Astrocyte of the spinal cord (primary cell): ENCODE results near the gene ADAMTS2.

ENCODE experiments used
- DNase-seq: peaks from one replicate; pipeline ENCODE4 v3.0.0; 2011; ENCODE audit warnings: low read depth, low spot score
- H3K4me3 ChIP-seq: 2 replicates; pipeline ENCODE4 v1.5.1; 2011; ENCODE audit warnings: low read depth, mild to moderate bottlenecking, low read length, moderate library complexity
- CTCF ChIP-seq: IDR thresholded peaks from 2 replicates; pipeline ENCODE4 v1.5.1; 2012; ENCODE audit warnings: low read depth, mild to moderate bottlenecking, low read length, inconsistent platforms
- in situ Hi-C: cut with HindIII; loops from 2 replicates; pipeline ENCODE4 v1.10.0; 2017; ENCODE audit warnings: low sequenced_read_pairs

The ADAMTS2 gene

GRCh38 chr5:179228341-179229121 lies 116.7 kb downstream of the ADAMTS2 start:
- in situ Hi-C loops, result no loop called here
- H3K4me3 ChIP-seq, result no peak overlapping the region
- no peak for DNase-seq
- TF ChIP-seq CTCF, result no peak

DNA sequence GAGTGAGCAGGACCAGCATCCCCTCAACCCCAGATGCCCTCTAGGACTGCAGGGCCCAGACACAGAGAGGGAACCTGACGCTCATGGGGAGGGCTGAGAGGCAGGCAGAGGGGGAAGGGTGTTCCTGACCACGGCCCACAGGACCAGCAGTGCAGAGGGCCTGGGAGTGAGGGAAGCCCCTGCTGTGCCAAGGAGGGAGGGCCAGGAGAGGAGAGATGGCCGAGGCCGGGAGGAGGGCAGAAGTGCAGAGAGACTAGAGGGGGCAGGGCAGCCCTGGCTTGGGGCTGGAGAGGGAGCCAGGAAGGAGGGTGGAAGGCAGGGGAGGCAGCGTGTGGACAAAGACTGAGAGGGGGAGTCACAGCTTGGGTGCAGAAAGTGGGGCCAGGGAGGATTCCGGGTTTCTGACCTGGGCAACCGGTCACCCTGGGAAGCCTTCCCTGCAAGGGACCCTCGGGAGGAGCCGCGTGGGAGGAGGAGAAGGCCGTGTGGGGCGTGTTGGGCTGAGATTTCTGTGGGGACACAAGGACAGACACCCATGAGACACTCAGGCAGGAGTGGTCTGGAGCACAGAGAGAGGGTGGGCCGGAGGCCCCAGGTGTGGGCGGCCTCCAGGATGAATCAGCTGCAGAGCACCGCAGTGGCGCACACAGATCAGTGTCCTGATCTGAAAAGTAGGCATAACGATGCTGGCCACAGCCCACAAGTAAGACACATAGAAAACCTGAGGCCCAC lies 117.5 kb downstream of the ADAMTS2 start:
- H3K4me3 ChIP-seq, result no peak overlapping the region
- TF ChIP-seq CTCF, result no peak
- DNase-seq, result no peak
- in situ Hi-C loops, result no loop called here

GRCh38 chr5:179227229-179227579 lies 118.1 kb downstream of the ADAMTS2 start:
- no peak overlapping the region for H3K4me3 ChIP-seq
- DNase-seq, result no peak
- TF ChIP-seq CTCF, result no peak
- in situ Hi-C loops, result no loop called here

DNA sequence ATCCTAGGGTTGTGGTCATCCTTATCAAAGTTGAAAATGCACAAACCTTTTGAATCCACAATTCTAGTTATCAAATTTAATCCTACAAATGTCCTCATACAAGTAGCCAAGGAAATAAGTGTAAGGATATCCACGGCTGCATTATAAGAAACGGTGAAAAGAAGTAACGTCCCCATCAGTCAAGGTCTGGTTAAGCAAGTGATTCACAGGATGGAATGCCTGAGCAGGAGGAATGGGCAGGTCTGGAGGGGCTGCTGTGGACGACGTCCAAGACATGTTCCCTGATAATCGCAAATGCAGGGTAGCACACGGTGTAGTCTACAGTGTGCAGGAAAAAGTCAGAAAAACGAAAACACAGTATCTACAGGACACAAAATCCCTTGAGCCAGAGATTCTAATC lies 118.6 kb downstream of the ADAMTS2 start:
- DNase-seq, result no peak
- in situ Hi-C loops, result no loop called here
- no peak overlapping the region for H3K4me3 ChIP-seq
- TF ChIP-seq CTCF, result no peak

DNA sequence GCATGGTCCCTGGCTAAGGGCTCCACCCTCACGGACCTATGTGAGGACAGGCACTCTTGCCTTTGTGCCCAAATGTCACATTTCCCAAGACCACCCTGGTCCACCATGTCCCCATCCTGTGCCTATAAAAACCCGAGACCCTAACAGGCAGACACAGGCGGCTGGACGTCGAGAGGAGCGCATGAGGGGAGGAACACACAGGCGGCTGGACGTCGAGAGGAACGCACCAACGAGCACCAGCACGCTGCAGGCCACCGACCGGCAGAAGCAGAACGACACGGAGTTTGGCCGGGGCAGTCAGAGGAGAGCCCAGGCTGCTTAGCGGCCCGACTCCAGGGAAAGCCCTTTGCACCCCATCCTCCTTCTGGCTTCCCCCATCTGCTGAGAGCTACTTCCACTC lies 119.9 kb downstream of the ADAMTS2 start:
- in situ Hi-C loops, result no loop called here
- no peak overlapping the region for H3K4me3 ChIP-seq
- TF ChIP-seq CTCF, result no peak
- no peak for DNase-seq

DNA sequence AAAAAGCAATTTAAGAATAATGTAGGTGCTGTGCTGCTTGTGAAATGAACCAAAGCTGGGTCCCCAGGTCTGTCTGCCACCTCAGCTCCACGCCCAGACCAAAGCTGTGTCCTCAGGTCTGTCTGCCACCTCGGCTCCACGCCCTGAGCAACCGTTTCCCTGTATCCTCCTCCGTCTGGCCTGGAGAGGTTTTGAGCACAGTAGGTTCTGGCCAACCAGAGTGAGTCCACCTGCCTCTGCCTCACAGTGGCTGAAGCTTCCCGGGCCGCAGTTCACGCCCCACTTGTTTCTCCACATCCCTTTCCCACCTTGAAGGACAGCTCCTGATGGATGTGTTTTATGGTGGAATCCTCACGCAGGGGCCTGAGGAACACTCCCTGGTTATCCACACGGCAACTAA lies 120.5 kb downstream of the ADAMTS2 start:
- in situ Hi-C loops, result no loop called here
- DNase-seq, result no peak
- H3K4me3 ChIP-seq, result no peak overlapping the region
- TF ChIP-seq CTCF, result no peak
